ENCODE data around the gene SLC1A4. TPM values are rescaled to one million over a fixed set of nuclear protein-coding genes. Genes with fewer than 3 reads are reported as not detected.
A peak's percentile ranks its signal among the peaks of the same experiment; 100 is the strongest.
"Not testable (repeated sequence)": the region's sequence is repeated elsewhere in the genome, so short reads cannot be mapped to it uniquely, and the experiment has no call there.

Gene SLC1A4
- total RNA-seq, 2 experiments from 2014 or later = 15.7 to 16.7 TPM

- no peak for DNase-seq
- POLR2A ChIA-PET = no interaction called here
These were observed 29.0 kb downstream of the SLC1A4 start for GRCh38 chr2:65018141-65018582.

DNA sequence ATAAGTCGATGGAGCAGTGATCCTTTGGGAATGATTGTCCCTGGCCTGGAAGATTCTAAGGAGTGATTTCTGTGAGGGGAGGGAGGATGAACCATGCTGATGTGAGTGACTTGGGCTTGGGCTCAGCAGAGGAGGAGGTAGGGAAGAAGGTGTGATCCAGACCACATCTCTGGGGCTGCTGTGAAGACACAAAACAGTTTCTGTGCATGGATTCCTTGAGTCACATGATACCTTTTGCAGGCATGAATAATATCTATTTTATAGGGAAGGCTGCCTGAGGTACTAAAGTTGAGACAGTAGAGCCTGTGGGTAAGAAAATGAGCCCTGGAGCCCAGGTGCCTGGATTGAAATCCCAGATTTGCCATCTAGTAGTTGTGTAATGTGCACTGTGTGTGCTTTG is 29.8 kb downstream of the SLC1A4 start:
- ChIA-PET POLR2A (no interaction called here), CTCF (interaction anchor here (0.9 kb wide), 1 partner anchor 101 kb away, joined by 3 read pairs; no protein-coding TSS in a partner anchor)
- H3K9me3 Mint-ChIP-seq (ENCODE audit: low read depth) = no peaks in the 10 kb centered on the region
- intact Hi-C loops (cut with DNase I, micrococcal nuclease) = no loop called here
- no peak overlapping the region for H3K4me3 Mint-ChIP-seq
- no peaks in the 10 kb centered on the region for H3K4me1 Mint-ChIP-seq
- peaks cover 34% of the 10 kb centered on the region for H3K36me3 Mint-ChIP-seq (ENCODE audit: low read depth)
- ATAC-seq (no peak), DNase-seq (no peak)
- H3K27me3 Mint-ChIP-seq = no peaks in the 10 kb centered on the region
- no peak overlapping the region for H3K27ac Mint-ChIP-seq

More at GRCh38 chr2:65018141-65018582, 29.0 kb downstream of the SLC1A4 start:
- CTCF ChIA-PET = interaction anchor here (0.9 kb wide), 1 partner anchor 100 kb away, joined by 3 read pairs; no protein-coding TSS in a partner anchor
- Mint-ChIP-seq H3K4me3 (no peak overlapping the region), H3K27ac (no peak overlapping the region), H3K36me3 (ENCODE audit: low read depth) (peaks cover 31% of the 10 kb centered on the region), H3K9me3 (ENCODE audit: low read depth) (no peaks in the 10 kb centered on the region), H3K27me3 (no peaks in the 10 kb centered on the region), H3K4me1 (peaks cover 3% of the 10 kb centered on the region)
- no peak for ATAC-seq
- intact Hi-C loops (cut with DNase I, micrococcal nuclease) = no loop called here

DNA sequence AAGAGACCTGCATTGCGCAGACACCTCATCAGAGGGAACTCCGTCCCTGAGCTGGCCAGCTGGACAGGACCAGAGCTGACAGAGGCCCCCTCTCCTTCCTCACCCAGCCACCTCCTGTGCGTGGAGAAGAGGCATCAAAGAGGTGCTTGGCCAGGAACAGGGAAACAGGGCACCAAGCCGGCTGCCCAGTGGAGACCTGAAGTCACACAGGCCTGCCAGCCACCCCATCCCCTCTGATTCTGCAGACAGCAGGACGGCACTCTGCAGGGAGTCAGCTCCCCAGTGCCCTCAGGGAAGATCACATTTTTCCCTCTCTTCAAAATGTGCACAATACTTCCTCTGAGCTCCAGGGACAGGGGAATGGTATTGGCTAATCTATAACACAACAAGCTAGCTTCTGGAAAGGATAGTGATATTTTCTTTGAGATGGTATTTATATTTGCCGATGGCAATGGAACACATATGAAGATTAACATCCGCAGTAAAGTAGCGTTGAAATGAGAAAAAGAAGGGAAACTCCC is 30.5 kb downstream of the SLC1A4 start:
- CTCF ChIA-PET = interaction anchor here (0.9 to 1.7 kb wide), 2 partner anchors 8 to 11 kb away, joined by 3 read pairs; no protein-coding TSS in a partner anchor
- Mint-ChIP-seq H3K4me3 (no peak overlapping the region), H3K36me3 (ENCODE audit: low read depth) (peaks cover 34% of the 10 kb centered on the region), H3K27ac (no peak overlapping the region), H3K4me1 (peaks cover 2% of the 10 kb centered on the region), H3K27me3 (no peaks in the 10 kb centered on the region), H3K9me3 (ENCODE audit: low read depth) (no peaks in the 10 kb centered on the region)
- intact Hi-C loops (cut with DNase I, micrococcal nuclease) = no loop called here
- POLR2A ChIA-PET = no interaction called here
- no peak for DNase-seq
- ATAC-seq = no peak

DNA sequence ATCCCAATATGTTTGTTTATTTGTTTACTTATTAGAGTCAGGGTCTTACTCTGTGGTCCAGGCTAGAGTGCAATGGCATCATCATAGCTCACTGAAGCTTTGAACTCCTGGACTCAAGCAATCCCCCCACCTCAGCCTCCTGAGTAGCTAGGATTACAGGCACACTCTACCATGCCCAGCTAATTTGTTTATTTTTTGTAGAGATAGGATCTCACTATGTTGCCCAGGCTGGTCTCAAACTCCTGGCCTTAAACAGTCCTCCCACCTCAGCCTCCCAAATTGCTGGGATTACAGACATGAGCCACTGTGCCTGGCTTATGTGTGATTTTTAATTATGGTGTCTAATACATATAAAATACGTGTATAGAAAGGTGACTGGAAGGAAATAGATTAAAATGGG is 31.1 kb downstream of the SLC1A4 start:
- H3K9me3 Mint-ChIP-seq (ENCODE audit: low read depth); H3K27me3 Mint-ChIP-seq; H3K4me1 Mint-ChIP-seq; H3K27ac Mint-ChIP-seq; intact Hi-C loops (cut with DNase I, micrococcal nuclease); DNase-seq; POLR2A ChIA-PET; ATAC-seq; H3K4me3 Mint-ChIP-seq: not testable (repeated sequence)
- peaks cover 34% of the 10 kb centered on the region for H3K36me3 Mint-ChIP-seq (ENCODE audit: low read depth)
- CTCF ChIA-PET = interaction anchor here (0.9 to 1.7 kb wide), 2 partner anchors 9 to 11 kb away, joined by 3 read pairs; no protein-coding TSS in a partner anchor

DNA sequence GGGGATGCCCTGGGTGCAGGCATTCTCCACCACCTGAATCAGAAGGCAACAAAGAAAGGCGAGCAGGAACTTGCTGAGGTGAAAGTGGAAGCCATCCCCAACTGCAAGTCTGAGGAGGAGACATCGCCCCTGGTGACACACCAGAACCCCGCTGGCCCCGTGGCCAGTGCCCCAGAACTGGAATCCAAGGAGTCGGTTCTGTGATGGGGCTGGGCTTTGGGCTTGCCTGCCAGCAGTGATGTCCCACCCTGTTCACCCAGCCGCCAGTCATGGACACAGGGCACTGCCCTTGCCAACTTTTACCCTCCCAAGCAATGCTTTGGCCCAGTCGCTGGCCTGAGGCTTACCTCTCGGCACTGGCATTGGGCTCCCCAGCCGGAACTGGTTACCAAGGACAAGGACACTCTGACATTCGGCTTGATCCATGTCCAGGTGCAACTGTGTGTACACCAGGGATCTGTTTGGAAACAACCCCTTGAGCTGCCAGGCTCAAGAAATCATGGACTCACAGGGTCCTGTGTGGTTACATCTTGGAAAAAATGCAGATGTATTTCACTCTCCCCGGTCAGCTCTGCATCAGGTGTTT is 31.8 kb downstream of the SLC1A4 start:
- intact Hi-C loops (cut with DNase I, micrococcal nuclease) = no loop called here
- POLR2A ChIA-PET = no interaction called here

GRCh38 chr2:65021709-65022108 is 32.5 kb downstream of the SLC1A4 start:
- Mint-ChIP-seq H3K27me3 (no peaks in the 10 kb centered on the region), H3K27ac (no peak overlapping the region), H3K9me3 (ENCODE audit: low read depth) (no peaks in the 10 kb centered on the region), H3K36me3 (ENCODE audit: low read depth) (peaks cover 31% of the 10 kb centered on the region), H3K4me3 (no peak overlapping the region), H3K4me1 (peaks cover 4% of the 10 kb centered on the region)
- intact Hi-C loops (cut with DNase I, micrococcal nuclease) = no loop called here
- ATAC-seq (no peak), DNase-seq (no peak)
- POLR2A ChIA-PET = no interaction called here
- CTCF ChIA-PET = interaction anchor here (1.0 to 1.2 kb wide), 2 partner anchors 9 to 42 kb away, joined by 3 read pairs; no protein-coding TSS in a partner anchor

More for the DNA sequence above, 31.8 kb downstream of the SLC1A4 start:
- CTCF ChIA-PET = interaction anchor here (1.0 to 1.7 kb wide), 3 partner anchors 10 to 43 kb away, joined by 3 read pairs; no protein-coding TSS in a partner anchor
- H3K4me3 Mint-ChIP-seq = no peak overlapping the region
- no peaks in the 10 kb centered on the region for H3K27me3 Mint-ChIP-seq
- ATAC-seq (no peak), DNase-seq (no peak)
- H3K27ac Mint-ChIP-seq = no peak overlapping the region
- no peaks in the 10 kb centered on the region for H3K9me3 Mint-ChIP-seq (ENCODE audit: low read depth)
- peaks cover 4% of the 10 kb centered on the region for H3K4me1 Mint-ChIP-seq
- H3K36me3 Mint-ChIP-seq (ENCODE audit: low read depth) = peaks cover 34% of the 10 kb centered on the region

DNA sequence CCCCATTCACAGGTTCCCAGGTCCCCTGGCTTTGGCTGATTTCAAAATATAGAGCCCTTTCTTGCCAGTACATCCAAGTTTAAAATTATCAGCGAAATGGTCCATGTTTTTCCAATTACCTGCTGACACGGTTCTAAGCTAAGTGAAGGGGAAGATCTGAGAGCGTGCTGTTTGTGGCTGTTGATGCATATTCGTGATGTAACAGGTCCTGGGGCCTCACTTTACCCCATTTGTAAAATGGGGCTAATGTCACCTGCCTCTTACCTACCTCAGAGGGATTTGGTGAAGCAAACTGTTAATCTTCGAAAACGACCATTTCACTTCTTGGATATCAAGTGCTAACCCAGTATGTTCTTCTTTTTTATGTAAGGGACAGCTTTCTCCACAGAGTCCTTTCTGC is 33.0 kb downstream of the SLC1A4 start:
- CTCF ChIA-PET = interaction anchor here (1.2 kb wide), 1 partner anchor 42 kb away, joined by 3 read pairs; no protein-coding TSS in a partner anchor
- POLR2A ChIA-PET = no interaction called here
- DNase-seq = no peak
- Mint-ChIP-seq H3K27me3 (no peaks in the 10 kb centered on the region), H3K36me3 (ENCODE audit: low read depth) (peaks cover 28% of the 10 kb centered on the region), H3K9me3 (ENCODE audit: low read depth) (no peaks in the 10 kb centered on the region), H3K4me3 (no peak overlapping the region), H3K27ac (no peak overlapping the region), H3K4me1 (peaks cover 4% of the 10 kb centered on the region)
- no peak for ATAC-seq
- intact Hi-C loops (cut with DNase I, micrococcal nuclease) = no loop called here

- no peak overlapping the region for H3K4me3 Mint-ChIP-seq
- DNase-seq (no peak), ATAC-seq (no peak)
- no peak overlapping the region for H3K27ac Mint-ChIP-seq
- peaks cover 17% of the 10 kb centered on the region for H3K36me3 Mint-ChIP-seq (ENCODE audit: low read depth)
- no peaks in the 10 kb centered on the region for H3K9me3 Mint-ChIP-seq (ENCODE audit: low read depth)
- peaks cover 4% of the 10 kb centered on the region for H3K4me1 Mint-ChIP-seq
- no peaks in the 10 kb centered on the region for H3K27me3 Mint-ChIP-seq
- intact Hi-C loops (cut with DNase I, micrococcal nuclease) = no loop called here
- ChIA-PET POLR2A (interaction anchor here (0.7 kb wide), 1 partner anchor 88 kb away, joined by 4 read pairs; no protein-coding TSS in a partner anchor), CTCF (interaction anchor here (1.9 kb wide), 1 partner anchor 14 kb away, joined by 5 read pairs; no protein-coding TSS in a partner anchor)
These were observed 34.5 kb downstream of the SLC1A4 start for GRCh38 chr2:65023742-65024141.

- H3K27me3 Mint-ChIP-seq = no peaks in the 10 kb centered on the region
- H3K9me3 Mint-ChIP-seq (ENCODE audit: low read depth) = no peaks in the 10 kb centered on the region
- intact Hi-C loops (cut with DNase I, micrococcal nuclease) = no loop called here
- no peak overlapping the region for H3K27ac Mint-ChIP-seq
- H3K36me3 Mint-ChIP-seq (ENCODE audit: low read depth) = peaks cover 11% of the 10 kb centered on the region
- no peak for ATAC-seq
- DNase-seq = no peak
- H3K4me3 Mint-ChIP-seq = no peak overlapping the region
- ChIA-PET POLR2A (interaction anchor here (0.7 kb wide), 1 partner anchor 87 kb away, joined by 4 read pairs; no protein-coding TSS in a partner anchor), CTCF (interaction anchor here (0.7 to 1.9 kb wide), 2 partner anchors 14 to 106 kb away, joined by 3 to 5 read pairs; no protein-coding TSS in a partner anchor)
- peaks cover 4% of the 10 kb centered on the region for H3K4me1 Mint-ChIP-seq
These were observed 35.1 kb downstream of the SLC1A4 start for GRCh38 chr2:65024149-65024829.

- DNase-seq = no peak
- peak; percentile 23 for ATAC-seq
- H3K4me3 Mint-ChIP-seq = no peak overlapping the region
- no peaks in the 10 kb centered on the region for H3K27me3 Mint-ChIP-seq
- no peak overlapping the region for H3K27ac Mint-ChIP-seq
- POLR2A ChIA-PET = no interaction called here
- no peaks in the 10 kb centered on the region for H3K9me3 Mint-ChIP-seq (ENCODE audit: low read depth)
- CTCF ChIA-PET = no interaction called here
- peaks cover 11% of the 10 kb centered on the region for H3K36me3 Mint-ChIP-seq (ENCODE audit: low read depth)
- intact Hi-C loops (cut with DNase I, micrococcal nuclease) = no loop called here
- peaks cover 7% of the 10 kb centered on the region for H3K4me1 Mint-ChIP-seq
These were observed 36.4 kb downstream of the SLC1A4 start for GRCh38 chr2:65025453-65026123.

DNA sequence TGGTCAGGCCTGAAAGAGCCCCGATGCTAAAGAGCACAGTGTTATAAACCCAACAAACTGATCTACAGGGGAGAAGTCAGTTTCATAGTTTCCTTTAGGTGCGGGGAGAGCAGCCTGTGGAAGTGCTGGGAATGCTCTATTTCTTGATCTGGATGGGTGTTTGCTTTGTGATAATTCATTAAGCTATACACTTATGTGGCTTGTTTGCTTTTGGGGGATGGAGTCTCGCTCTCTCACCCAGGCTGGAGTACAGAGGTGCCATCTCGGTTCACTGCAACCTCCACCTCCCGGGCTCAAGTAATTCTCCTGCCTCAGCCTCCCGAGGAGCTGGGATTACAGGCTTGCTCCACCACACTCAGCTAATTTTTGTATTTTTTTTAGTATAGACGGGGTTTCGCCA is 37.0 kb downstream of the SLC1A4 start:
- Mint-ChIP-seq H3K4me3 (no peak overlapping the region), H3K4me1 (peaks cover 12% of the 10 kb centered on the region), H3K27ac (no peak overlapping the region), H3K27me3 (no peaks in the 10 kb centered on the region), H3K9me3 (ENCODE audit: low read depth) (no peaks in the 10 kb centered on the region), H3K36me3 (ENCODE audit: low read depth) (peaks cover 11% of the 10 kb centered on the region)
- ChIA-PET CTCF (no interaction called here), POLR2A (no interaction called here)
- intact Hi-C loops (cut with DNase I, micrococcal nuclease) = no loop called here
- DNase-seq (no peak), ATAC-seq (no peak)
